Hepatocyte (in vitro differentiated cells): ENCODE data around the gene SPACA9. TPM values are rescaled to one million over a fixed set of nuclear protein-coding genes. Genes with fewer than 3 reads are reported as not detected.

Experiments used
- DNase-seq: peaks from one replicate; pipeline ENCODE4 v3.0.0-alpha.2; 2016; ENCODE audit warnings: low spot score
- H2AFZ ChIP-seq: fragments of 200-600 bp; sonication (generic); 2 replicates; pipeline ENCODE4 v1.6.0; 2016; ENCODE audit warnings: antibody characterized with exemption, mild to moderate bottlenecking
- H3K27ac ChIP-seq: fragments of 200-600 bp; sonication (generic); 2 replicates; pipeline ENCODE4 v1.5.1; 2016; ENCODE audit warnings: mild to moderate bottlenecking
- H3K27me3 ChIP-seq: fragments of 200-600 bp; sonication (generic); 2 replicates; pipeline ENCODE4 v1.6.1; 2016
- H3K36me3 ChIP-seq: fragments of 200-600 bp; sonication (generic); replicated peaks from 2 replicates; pipeline ENCODE4 v1.5.1; 2016; ENCODE audit warnings: low read depth; ENCODE audit not compliant: insufficient read depth
- H3K4me1 ChIP-seq: fragments of 200-600 bp; sonication (generic); 2 replicates; pipeline ENCODE4 v1.5.1; 2016; ENCODE audit warnings: mild to moderate bottlenecking, moderate library complexity; ENCODE audit not compliant: insufficient read depth
- H3K4me2 ChIP-seq: fragments of 200-600 bp; sonication (generic); 2 replicates; pipeline ENCODE4 v1.6.0; 2016
- H3K4me3 ChIP-seq: fragments of 200-600 bp; sonication (generic); 2 replicates; pipeline ENCODE4 v1.5.1; 2016; ENCODE audit warnings: mild to moderate bottlenecking
- H3K79me2 ChIP-seq: fragments of 200-600 bp; sonication (generic); 2 replicates; pipeline ENCODE4 v1.6.0; 2017; ENCODE audit warnings: mild to moderate bottlenecking
- H3K9me2 ChIP-seq: fragments of 200-600 bp; sonication (generic); replicated peaks from 2 replicates; pipeline ENCODE4 v1.6.0; 2017; ENCODE audit warnings: mild to moderate bottlenecking; ENCODE audit not compliant: insufficient read depth
- H3K9me3 ChIP-seq: fragments of 200-600 bp; sonication (generic); 2 replicates; pipeline ENCODE4 v1.5.1; 2016; ENCODE audit warnings: low read depth, mild to moderate bottlenecking
- H4K20me1 ChIP-seq: fragments of 200-600 bp; sonication (generic); 2 replicates; pipeline ENCODE4 v1.6.0; 2016; ENCODE audit warnings: mild to moderate bottlenecking; ENCODE audit not compliant: insufficient read depth, poor library complexity, severe bottlenecking
- CTCF ChIP-seq: fragments of 200-600 bp; sonication (generic); IDR thresholded peaks from 2 replicates; pipeline ENCODE4 v1.5.1; 2016; ENCODE audit warnings: antibody characterized with exemption, mild to moderate bottlenecking; ENCODE audit not compliant: poor library complexity
- EZH2 ChIP-seq: fragments of 200-600 bp; sonication (generic); IDR thresholded peaks from 2 replicates; pipeline ENCODE4 v1.6.1; 2016; ENCODE audit warnings: antibody characterized with exemption, mild to moderate bottlenecking, borderline replicate concordance
- EZH2phosphoT487 ChIP-seq: fragments of 200-600 bp; sonication (generic); IDR thresholded peaks from one replicate; pipeline ENCODE4 v1.6.1; 2018; ENCODE audit warnings: antibody characterized with exemption, mild to moderate bottlenecking, low read depth, moderate library complexity; ENCODE audit not compliant: unreplicated experiment, severe bottlenecking
- WGBS: methylation state at CpG from one replicate; pipeline ENCODE4 v1.1.6; 2016; ENCODE audit warnings: low lambda C conversion rate; ENCODE audit errors: missing lambda C conversion rate; 5-methylcytosine and 5-hydroxymethylcytosine counted together
- polyA plus RNA-seq: library from polyadenylated mRNA; unstranded; fragments of >200 nt; fragmentation: Nextera tagmentation; extraction: Ambion mirVana; gene quantifications from 2 replicates; pipeline ENCODE4 v1.2.1, GENCODE V29; 2016
- total RNA-seq: library from RNA; depleted of rRNA; stranded (reverse); fragments of >200 nt; gene quantifications from 2 replicates; pipeline ENCODE4 v1.2.3, GENCODE V29; 2014

The SPACA9 gene
- total and polyA plus RNA-seq, 2 experiments from 2014 or later, result 1.9 to 3.3 TPM

- no peak for TF ChIP-seq EZH2
- TF ChIP-seq EZH2phosphoT487, result no peak
- no peak for TF ChIP-seq CTCF
- Histone ChIP-seq H3K27ac (no peak overlapping the region), H3K79me2 (no peaks in the 10 kb centered on the region), H4K20me1 (no peaks in the 10 kb centered on the region), H3K36me3 (no peaks in the 10 kb centered on the region), H2AFZ (no peak overlapping the region), H3K4me3 (no peak overlapping the region), H3K27me3 (no peaks in the 10 kb centered on the region), H3K9me2 (no peaks in the 10 kb centered on the region), H3K4me1 (no peaks in the 10 kb centered on the region), H3K9me3 (no peaks in the 10 kb centered on the region), H3K4me2 (no peak overlapping the region)
- WGBS, result 82% methylated on average over 7 of the region's 7 CpGs
- no peak for DNase-seq
Observed at GRCh38 chr9:132919614-132920268, 41.0 kb downstream of the SPACA9 start.

DNA sequence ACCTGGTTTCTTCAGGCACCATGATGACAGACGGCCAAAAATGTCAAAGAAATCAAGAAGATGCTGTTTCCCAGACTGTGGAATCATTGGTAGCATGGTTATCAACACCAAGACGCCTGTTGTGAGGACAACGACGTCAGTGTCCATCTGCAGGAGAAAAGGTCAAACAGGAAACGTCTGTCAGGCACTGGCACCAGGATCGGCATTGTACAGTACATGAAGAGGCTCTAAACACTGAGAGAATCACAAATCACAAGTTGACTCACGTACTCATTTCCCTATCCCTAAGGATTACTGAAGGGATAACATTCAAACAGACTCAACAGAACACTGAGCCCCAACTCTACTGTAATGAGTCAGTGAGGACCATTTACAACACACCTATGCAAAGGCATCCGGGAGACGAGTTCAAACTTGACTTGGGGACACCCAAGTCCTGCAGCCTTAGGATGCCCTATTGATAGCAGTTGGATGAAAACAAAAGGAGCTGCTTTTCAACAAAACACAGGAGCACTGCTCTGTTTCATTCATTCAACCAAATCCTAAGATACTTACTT, 44.7 kb downstream of the SPACA9 start:
- no peaks in the 10 kb centered on the region for H3K9me2 ChIP-seq
- no peak overlapping the region for H3K4me3 ChIP-seq
- TF ChIP-seq CTCF (no peak), EZH2 (no peak), EZH2phosphoT487 (no peak)
- no peaks in the 10 kb centered on the region for H3K4me1 ChIP-seq
- no peak overlapping the region for H3K27ac ChIP-seq
- no peaks in the 10 kb centered on the region for H3K27me3 ChIP-seq
- no peak for DNase-seq
- WGBS, result 87% methylated on average over 9 of the region's 9 CpGs
- H3K9me3 ChIP-seq, result no peaks in the 10 kb centered on the region
- H3K4me2 ChIP-seq, result no peak overlapping the region
- H3K79me2 ChIP-seq, result no peaks in the 10 kb centered on the region
- H3K36me3 ChIP-seq, result no peaks in the 10 kb centered on the region
- H4K20me1 ChIP-seq, result no peaks in the 10 kb centered on the region
- H2AFZ ChIP-seq, result no peak overlapping the region

- WGBS, result 95% methylated on average over 7 of the region's 7 CpGs
- H3K4me2 ChIP-seq, result no peak overlapping the region
- DNase-seq, result no peak
- H3K36me3 ChIP-seq, result no peaks in the 10 kb centered on the region
- no peaks in the 10 kb centered on the region for H3K4me1 ChIP-seq
- peaks cover 6% of the 10 kb centered on the region for H3K79me2 ChIP-seq
- H3K4me3 ChIP-seq, result no peak overlapping the region
- no peak overlapping the region for H3K27ac ChIP-seq
- H3K9me3 ChIP-seq, result no peaks in the 10 kb centered on the region
- no peak for TF ChIP-seq EZH2phosphoT487
- TF ChIP-seq CTCF, result no peak
- TF ChIP-seq EZH2, result no peak
- no peaks in the 10 kb centered on the region for H3K27me3 ChIP-seq
- H4K20me1 ChIP-seq, result no peaks in the 10 kb centered on the region
- no peak overlapping the region for H2AFZ ChIP-seq
- H3K9me2 ChIP-seq, result no peaks in the 10 kb centered on the region
Observed at GRCh38 chr9:132927704-132928103, 49.0 kb downstream of the SPACA9 start.
